Activated CD4-positive, alpha-beta T cell treated with anti-CD3 and anti-CD28 coated beads, Interleukin-2, amount 10 ng/mL, durations not matched to agents 7 days and 5 days (primary cell): Measurements from ENCODE around the gene TP53TG5. TPM values are rescaled to one million over a fixed set of nuclear protein-coding genes. Genes with fewer than 3 reads are reported as not detected.

Experiments
- CTCF ChIA-PET: fragments of 350-600 bp; sonication (Branson Sonifier 250); formaldehyde crosslinking; loops from one replicate; lab custom pipeline; 2021; ENCODE audit warnings: antibody characterized with exemption; lab: Charles Lee
- POLR2A ChIA-PET: fragments of 350-600 bp; sonication (Branson Sonifier 250); formaldehyde crosslinking; loops from one replicate; lab custom pipeline; 2021; ENCODE audit warnings: antibody characterized with exemption; lab: Charles Lee
- DNase-seq: peaks from one replicate; pipeline ENCODE4 v3.0.0-alpha.2; 2020
- H3K27ac Mint-ChIP-seq: one replicate; pipeline ENCODE4 v1.8.0; 2021; ENCODE audit warnings: mild to moderate bottlenecking, moderate library complexity, mixed read lengths
- H3K27me3 Mint-ChIP-seq: one replicate; pipeline ENCODE4 v1.8.0; 2021; ENCODE audit warnings: mixed read lengths
- H3K36me3 Mint-ChIP-seq: one replicate; pipeline ENCODE4 v1.8.0; 2021; ENCODE audit warnings: low read depth, mixed read lengths
- H3K4me1 Mint-ChIP-seq: one replicate; pipeline ENCODE4 v1.8.0; 2021; ENCODE audit warnings: mixed read lengths
- H3K4me3 Mint-ChIP-seq: one replicate; pipeline ENCODE4 v1.8.0; 2021; ENCODE audit warnings: mild to moderate bottlenecking, moderate library complexity, mixed read lengths
- H3K9me3 Mint-ChIP-seq: one replicate; pipeline ENCODE4 v1.8.0; 2021; ENCODE audit warnings: mixed read lengths
- microRNA-seq: library from miRNA; unstranded; fragments of <30 nt; microRNA quantifications from one replicate; pipeline ENCODE4 v1.2.0, GENCODE V29; 2021; ENCODE audit warnings: borderline microRNAs expressed, borderline replicate concordance
- total RNA-seq, 2 experiments: library from RNA; stranded (reverse); gene quantifications; one replicate each; pipeline ENCODE4 v1.2.3, GENCODE V29; 2021

The TP53TG5 gene
- total RNA-seq, 2 experiments from 2014 or later: not detected

- ChIA-PET CTCF (interaction anchor here (1.1 to 3.8 kb wide), 8 partner anchors 11 to 126 kb away, joined by 3 to 10 read pairs (median 6); partner anchors contain the start of gene SYS1), POLR2A (no interaction called here)
- H3K36me3 Mint-ChIP-seq: peaks cover 1% of the 10 kb centered on the region
- no peak for DNase-seq
- H3K4me1 Mint-ChIP-seq: peaks cover 25% of the 10 kb centered on the region
- no peaks in the 10 kb centered on the region for H3K27me3 Mint-ChIP-seq
- no peak overlapping the region for H3K27ac Mint-ChIP-seq
- H3K4me3 Mint-ChIP-seq: no peak overlapping the region
- no peaks in the 10 kb centered on the region for H3K9me3 Mint-ChIP-seq
Observed at GRCh38 chr20:45323731-45324130, 54.4 kb downstream of the TP53TG5 start.

- Mint-ChIP-seq H3K36me3 (peaks cover 1% of the 10 kb centered on the region), H3K9me3 (no peaks in the 10 kb centered on the region), H3K27ac (no peak overlapping the region), H3K27me3 (no peaks in the 10 kb centered on the region), H3K4me3 (no peak overlapping the region), H3K4me1 (peaks cover 32% of the 10 kb centered on the region)
- ChIA-PET CTCF (interaction anchor here (0.9 to 3.8 kb wide), 9 partner anchors 11 to 127 kb away, joined by 3 to 10 read pairs (median 5); partner anchors contain the start of gene SYS1), POLR2A (no interaction called here)
- DNase-seq: no peak
Observed at GRCh38 chr20:45322952-45323383, 55.2 kb downstream of the TP53TG5 start.

Small RNAs within 50 kb of the gene (microRNA-seq; reads per million reads assigned to microRNA genes)
- gene MIR6812: 0.63 reads per million

Other genes starting within 250 kb of the TP53TG5 start
- gene PI3, start 203.4 kb downstream of the TP53TG5 start, total RNA-seq: not detected
- gene SEMG1, start 171.3 kb downstream of the TP53TG5 start, total RNA-seq: not detected
- not detected for gene SEMG2, start 157.0 kb downstream of the TP53TG5 start, total RNA-seq
- under 1 TPM in 1 of 2 experiments, not detected in 1; 0.37 TPM for gene SLPI, start 123.8 kb downstream of the TP53TG5 start, total RNA-seq
- gene RBPJL, start 71.5 kb downstream of the TP53TG5 start, total RNA-seq: not detected
- under 1 TPM; 0.17 to 0.25 TPM for gene MATN4, start 70.0 kb downstream of the TP53TG5 start, total RNA-seq
- 1 to 10 TPM; 7.5 to 8.1 TPM for gene SDC4, start 29.9 kb downstream of the TP53TG5 start, total RNA-seq
- gene SYS1, start 15.2 kb downstream of the TP53TG5 start, total RNA-seq: 10 to 100 TPM; 23.9 to 25.6 TPM
- gene DBNDD2, start 30.0 kb upstream of the TP53TG5 start, total RNA-seq: 10 to 100 TPM in 1 of 2 experiments, 1 to 10 TPM in 1; 9.0 to 10.5 TPM
- gene PIGT, start 37.8 kb upstream of the TP53TG5 start, total RNA-seq: 10 to 100 TPM; 66.3 to 77.9 TPM
- not detected for gene WFDC2, start 91.4 kb upstream of the TP53TG5 start, total RNA-seq
- gene SPINT3, start 137.3 kb upstream of the TP53TG5 start, total RNA-seq: not detected
- gene WFDC6, start 161.2 kb upstream of the TP53TG5 start, total RNA-seq: not detected
- not detected for gene EPPIN, start 169.1 kb upstream of the TP53TG5 start, total RNA-seq
- gene WFDC8, start 201.0 kb upstream of the TP53TG5 start, total RNA-seq: not detected